HepG2 (cell line): ENCODE measurements around the gene NAIF1. TPM values are rescaled to one million over a fixed set of nuclear protein-coding genes. Genes with fewer than 3 reads are reported as not detected.

Experiments used
- ATF6 ChIP-seq: sonication (generic); formaldehyde crosslinking; conservative IDR thresholded peaks from 2 replicates; pipeline ENCODE4 v1.4.0; 2020; ENCODE audit warnings: missing genetic modification reagents
- MXI1 ChIP-seq: IDR thresholded peaks from 3 replicates; pipeline ENCODE4 v1.6.1; 2012; ENCODE audit warnings: low read depth, low read length, inconsistent platforms, borderline replicate concordance
- NCOA5 ChIP-seq: sonication (generic); formaldehyde crosslinking; IDR thresholded peaks from 2 replicates; pipeline ENCODE4 v1.4.0; 2020; ENCODE audit warnings: missing genetic modification reagents
- POLR2A ChIP-seq, 2 experiments: IDR thresholded peaks; 2 replicates each; pipeline ENCODE4 v1.6.1; 2011; ENCODE audit warnings: low read depth in 2 of 2, low read length in 2 of 2, mild to moderate bottlenecking in 1 of 2, moderate library complexity in 1 of 2; ENCODE audit not compliant: insufficient read depth in 1 of 2
- PTBP1 ChIP-seq: fragments of 200-400 bp; formaldehyde crosslinking; IDR thresholded peaks from 2 replicates; pipeline ENCODE4 v1.6.1; 2018; ENCODE audit warnings: low read length, low read depth; ENCODE audit not compliant: poor library complexity, severe bottlenecking
- RORA ChIP-seq: sonication (generic); formaldehyde crosslinking; IDR thresholded peaks from 2 replicates; pipeline ENCODE4 v1.5.0; 2020; ENCODE audit warnings: mild to moderate bottlenecking, missing genetic modification reagents, moderate library complexity
- ZBTB40 ChIP-seq, 2 experiments: fragments of 450-650 bp in 1 of 2; sonication (generic) in 1 of 2; formaldehyde crosslinking in 1 of 2; IDR thresholded peaks; 2 replicates each; pipeline versions ENCODE4 v1.6.1 to v1.8.0; 2016 to 2022; ENCODE audit warnings: antibody characterized with exemption in 1 of 2, mild to moderate bottlenecking in 1 of 2, missing genetic modification reagents in 1 of 2
- polyA plus RNA-seq, 8 experiments: library from polyadenylated mRNA; depleted of rRNA in 3 of 8; stranded (reverse) in 7 of 8; unstranded in 1 of 8; fragments of >200 nt; fragmentation: Illumina TruSeq in 4 of 8; extraction: Trizol in 4 of 8; gene quantifications; 2 replicates each; pipeline versions ENCODE4 v1.2.1 to v1.2.3, GENCODE V29; 2011 to 2016; ENCODE audit warnings: low read depth in 4 of 8, missing spikeins in 1 of 8, mixed read lengths in 1 of 8; ENCODE audit not compliant: insufficient read depth in 1 of 8
- total RNA-seq, 5 experiments: library from RNA; depleted of rRNA; stranded (reverse); fragments of >200 nt; fragmentation: Illumina TruSeq; extraction: Trizol; gene quantifications; 2 replicates each; pipeline ENCODE4 v1.2.3, GENCODE V29; 2016; ENCODE audit warnings: low read depth in 1 of 5
- TF ChIP-seq, protein P1 (sequence below): sonication (generic); formaldehyde crosslinking; IDR thresholded peaks from 2 replicates; pipeline ENCODE4 v1.4.0; 2020; ENCODE audit warnings: missing genetic modification reagents
- TF ChIP-seq, protein P2 (sequence below): sonication (generic); formaldehyde crosslinking; IDR thresholded peaks from 2 replicates; pipeline ENCODE4 v1.4.0; 2020; ENCODE audit warnings: mild to moderate bottlenecking, missing genetic modification reagents

Gene NAIF1
- total and polyA plus RNA-seq, 2 of the 13 experiments (the other 11 are each of a cell fraction or from before 2014, with no cell fraction given): 6.0 to 6.9 TPM

DNA sequence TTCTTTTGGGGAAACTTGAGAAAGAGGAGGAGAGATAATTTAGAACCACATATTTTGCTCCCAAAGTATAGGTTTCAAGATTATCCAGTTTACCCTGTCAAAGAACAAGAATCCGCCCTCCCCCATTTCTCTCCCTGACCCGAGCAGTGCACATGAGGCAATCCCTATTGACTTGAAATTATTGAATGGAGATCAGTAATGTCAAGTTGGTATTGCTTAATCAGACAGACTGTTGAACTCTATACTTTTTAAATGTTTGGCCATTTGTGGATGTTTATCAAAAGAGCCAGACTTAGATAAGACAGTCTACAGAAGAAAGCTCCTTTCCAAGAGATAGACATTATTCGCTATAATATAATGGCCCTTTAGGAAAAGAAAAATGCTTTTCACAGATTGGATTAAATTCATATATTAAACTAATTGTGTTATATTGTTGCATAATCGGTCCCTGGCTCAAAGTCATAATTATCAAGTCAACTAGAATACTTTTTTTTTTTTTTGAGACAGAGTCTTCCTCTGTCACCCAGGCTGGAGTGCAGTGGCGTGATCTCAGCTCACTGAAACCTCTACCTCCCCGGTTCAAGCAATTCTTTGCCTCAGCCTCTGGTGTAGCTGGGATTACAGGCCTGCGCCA is 6.2 kb upstream of the NAIF1 start (continued):
- TF ChIP-seq PTBP1 (no peak), MXI1 (no peak), ZBTB40 (IDR thresholded peaks at IDR 0.05) (no peak), ZBTB40 (CRISPR knock-in tag; IDR thresholded peaks at IDR 0.05) (no peak), NCOA5 (no peak), RORA (CRISPR knock-in tag) (no peak), POLR2A (IDR thresholded peaks at IDR 0.05; ENCODE audit: insufficient read depth in 1 of 2, low read depth in 2 of 2, low read length in 2 of 2) (no peak), ATF6 (CRISPR knock-in tag) (no peak)
- TF ChIP-seq, protein P1, sequence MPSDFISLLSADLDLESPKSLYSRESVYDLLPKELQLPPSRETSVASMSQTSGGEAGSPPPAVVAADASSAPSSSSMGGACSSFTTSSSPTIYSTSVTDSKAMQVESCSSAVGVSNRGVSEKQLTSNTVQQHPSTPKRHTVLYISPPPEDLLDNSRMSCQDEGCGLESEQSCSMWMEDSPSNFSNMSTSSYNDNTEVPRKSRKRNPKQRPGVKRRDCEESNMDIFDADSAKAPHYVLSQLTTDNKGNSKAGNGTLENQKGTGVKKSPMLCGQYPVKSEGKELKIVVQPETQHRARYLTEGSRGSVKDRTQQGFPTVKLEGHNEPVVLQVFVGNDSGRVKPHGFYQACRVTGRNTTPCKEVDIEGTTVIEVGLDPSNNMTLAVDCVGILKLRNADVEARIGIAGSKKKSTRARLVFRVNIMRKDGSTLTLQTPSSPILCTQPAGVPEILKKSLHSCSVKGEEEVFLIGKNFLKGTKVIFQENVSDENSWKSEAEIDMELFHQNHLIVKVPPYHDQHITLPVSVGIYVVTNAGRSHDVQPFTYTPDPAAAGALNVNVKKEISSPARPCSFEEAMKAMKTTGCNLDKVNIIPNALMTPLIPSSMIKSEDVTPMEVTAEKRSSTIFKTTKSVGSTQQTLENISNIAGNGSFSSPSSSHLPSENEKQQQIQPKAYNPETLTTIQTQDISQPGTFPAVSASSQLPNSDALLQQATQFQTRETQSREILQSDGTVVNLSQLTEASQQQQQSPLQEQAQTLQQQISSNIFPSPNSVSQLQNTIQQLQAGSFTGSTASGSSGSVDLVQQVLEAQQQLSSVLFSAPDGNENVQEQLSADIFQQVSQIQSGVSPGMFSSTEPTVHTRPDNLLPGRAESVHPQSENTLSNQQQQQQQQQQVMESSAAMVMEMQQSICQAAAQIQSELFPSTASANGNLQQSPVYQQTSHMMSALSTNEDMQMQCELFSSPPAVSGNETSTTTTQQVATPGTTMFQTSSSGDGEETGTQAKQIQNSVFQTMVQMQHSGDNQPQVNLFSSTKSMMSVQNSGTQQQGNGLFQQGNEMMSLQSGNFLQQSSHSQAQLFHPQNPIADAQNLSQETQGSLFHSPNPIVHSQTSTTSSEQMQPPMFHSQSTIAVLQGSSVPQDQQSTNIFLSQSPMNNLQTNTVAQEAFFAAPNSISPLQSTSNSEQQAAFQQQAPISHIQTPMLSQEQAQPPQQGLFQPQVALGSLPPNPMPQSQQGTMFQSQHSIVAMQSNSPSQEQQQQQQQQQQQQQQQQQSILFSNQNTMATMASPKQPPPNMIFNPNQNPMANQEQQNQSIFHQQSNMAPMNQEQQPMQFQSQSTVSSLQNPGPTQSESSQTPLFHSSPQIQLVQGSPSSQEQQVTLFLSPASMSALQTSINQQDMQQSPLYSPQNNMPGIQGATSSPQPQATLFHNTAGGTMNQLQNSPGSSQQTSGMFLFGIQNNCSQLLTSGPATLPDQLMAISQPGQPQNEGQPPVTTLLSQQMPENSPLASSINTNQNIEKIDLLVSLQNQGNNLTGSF (CRISPR knock-in tag): no peak
- TF ChIP-seq, protein P2, sequence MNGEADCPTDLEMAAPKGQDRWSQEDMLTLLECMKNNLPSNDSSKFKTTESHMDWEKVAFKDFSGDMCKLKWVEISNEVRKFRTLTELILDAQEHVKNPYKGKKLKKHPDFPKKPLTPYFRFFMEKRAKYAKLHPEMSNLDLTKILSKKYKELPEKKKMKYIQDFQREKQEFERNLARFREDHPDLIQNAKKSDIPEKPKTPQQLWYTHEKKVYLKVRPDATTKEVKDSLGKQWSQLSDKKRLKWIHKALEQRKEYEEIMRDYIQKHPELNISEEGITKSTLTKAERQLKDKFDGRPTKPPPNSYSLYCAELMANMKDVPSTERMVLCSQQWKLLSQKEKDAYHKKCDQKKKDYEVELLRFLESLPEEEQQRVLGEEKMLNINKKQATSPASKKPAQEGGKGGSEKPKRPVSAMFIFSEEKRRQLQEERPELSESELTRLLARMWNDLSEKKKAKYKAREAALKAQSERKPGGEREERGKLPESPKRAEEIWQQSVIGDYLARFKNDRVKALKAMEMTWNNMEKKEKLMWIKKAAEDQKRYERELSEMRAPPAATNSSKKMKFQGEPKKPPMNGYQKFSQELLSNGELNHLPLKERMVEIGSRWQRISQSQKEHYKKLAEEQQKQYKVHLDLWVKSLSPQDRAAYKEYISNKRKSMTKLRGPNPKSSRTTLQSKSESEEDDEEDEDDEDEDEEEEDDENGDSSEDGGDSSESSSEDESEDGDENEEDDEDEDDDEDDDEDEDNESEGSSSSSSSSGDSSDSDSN (CRISPR knock-in tag): no peak
